HepG2 (cell line): Measurements from ENCODE around the gene ZDHHC14. TPM values are rescaled to one million over a fixed set of nuclear protein-coding genes. Genes with fewer than 3 reads are reported as not detected.

Source experiments
- ATM ChIP-seq: fragments of 450-650 bp; IDR thresholded peaks from 2 replicates; pipeline ENCODE4 v1.7.1; 2017; ENCODE audit warnings: mild to moderate bottlenecking, borderline replicate concordance
- BORCS8-MEF2B ChIP-seq: sonication (generic); formaldehyde crosslinking; IDR thresholded peaks from 2 replicates; pipeline ENCODE4 v1.8.0; 2022; ENCODE audit warnings: mild to moderate bottlenecking, missing genetic modification reagents
- DBP ChIP-seq: sonication (generic); formaldehyde crosslinking; IDR thresholded peaks from 2 replicates; pipeline ENCODE4 v1.4.0; 2020; ENCODE audit warnings: missing genetic modification reagents; ENCODE audit errors: not compliant biosample characterization
- EEA1 ChIP-seq: sonication (generic); formaldehyde crosslinking; IDR thresholded peaks from 2 replicates; pipeline ENCODE4 v1.5.1; 2020; ENCODE audit warnings: mild to moderate bottlenecking, missing genetic modification reagents, borderline replicate concordance
- NBN ChIP-seq: fragments of 450-650 bp; conservative IDR thresholded peaks from 2 replicates; pipeline ENCODE4 v1.6.1; 2017
- NR2F2 ChIP-seq: IDR thresholded peaks from 2 replicates; pipeline ENCODE4 v1.6.1; 2012; ENCODE audit warnings: low read depth, inconsistent platforms, borderline replicate concordance
- NRL ChIP-seq: sonication (generic); formaldehyde crosslinking; IDR thresholded peaks from 2 replicates; pipeline ENCODE4 v1.5.0; 2020; ENCODE audit warnings: missing genetic modification reagents, mild to moderate bottlenecking, moderate library complexity, borderline replicate concordance
- RARG ChIP-seq: sonication (generic); formaldehyde crosslinking; IDR thresholded peaks from 2 replicates; pipeline ENCODE4 v1.4.0; 2020; ENCODE audit warnings: low read depth, mild to moderate bottlenecking, missing genetic modification reagents
- XRCC5 ChIP-seq: fragments of 200-400 bp; formaldehyde crosslinking; optimal IDR thresholded peaks from 2 replicates; pipeline ENCODE3; 2017; ENCODE audit warnings: mild to moderate bottlenecking, low read length
- ZBTB40 ChIP-seq, 2 experiments: fragments of 450-650 bp in 1 of 2; sonication (generic) in 1 of 2; formaldehyde crosslinking in 1 of 2; IDR thresholded peaks; 2 replicates each; pipeline versions ENCODE4 v1.6.1 to v1.8.0; 2016 to 2022; ENCODE audit warnings: antibody characterized with exemption in 1 of 2, mild to moderate bottlenecking in 1 of 2, missing genetic modification reagents in 1 of 2
- ZNF264 ChIP-seq: sonication (generic); formaldehyde crosslinking; IDR thresholded peaks from 2 replicates; pipeline ENCODE4 v1.4.0; 2020; ENCODE audit warnings: missing genetic modification reagents
- ZNF652 ChIP-seq: IDR thresholded peaks from 2 replicates; pipeline ENCODE4 v1.6.1; 2016; ENCODE audit warnings: low read depth, borderline replicate concordance
- polyA plus RNA-seq, 8 experiments: library from polyadenylated mRNA; depleted of rRNA in 3 of 8; stranded (reverse) in 7 of 8; unstranded in 1 of 8; fragments of >200 nt; fragmentation: Illumina TruSeq in 4 of 8; extraction: Trizol in 4 of 8; gene quantifications; 2 replicates each; pipeline versions ENCODE4 v1.2.1 to v1.2.3, GENCODE V29; 2011 to 2016; ENCODE audit warnings: low read depth in 4 of 8, missing spikeins in 1 of 8, mixed read lengths in 1 of 8; ENCODE audit not compliant: insufficient read depth in 1 of 8
- total RNA-seq, 5 experiments: library from RNA; depleted of rRNA; stranded (reverse); fragments of >200 nt; fragmentation: Illumina TruSeq; extraction: Trizol; gene quantifications; 2 replicates each; pipeline ENCODE4 v1.2.3, GENCODE V29; 2016; ENCODE audit warnings: low read depth in 1 of 5

The ZDHHC14 gene
- total and polyA plus RNA-seq, 2 of the 13 experiments (the other 11 are each of a cell fraction or from before 2014, with no cell fraction given) = 3.7 to 9.5 TPM

GRCh38 chr6:157505912-157506491 is 125.0 kb downstream of the ZDHHC14 start (continued):
- no peak for TF ChIP-seq RARG (CRISPR knock-in tag)
- TF ChIP-seq NR2F2 = no peak
- no peak for TF ChIP-seq NBN
- no peak for TF ChIP-seq DBP
- TF ChIP-seq ATM = no peak
- TF ChIP-seq BORCS8-MEF2B (CRISPR knock-in tag) = no peak
- TF ChIP-seq ZBTB40 (IDR thresholded peaks at IDR 0.05) = no peak
- TF ChIP-seq ZBTB40 (CRISPR knock-in tag; IDR thresholded peaks at IDR 0.05) = no peak
- TF ChIP-seq EEA1 = no peak
- TF ChIP-seq ZNF652 (CRISPR knock-in tag) = peak; percentile 84
- no peak for TF ChIP-seq NRL
- TF ChIP-seq XRCC5 = no peak
- TF ChIP-seq ZNF264 (CRISPR knock-in tag) = no peak
